Heart right ventricle (tissue), 16 donors: ENCODE data around the gene CEP55. TPM values are rescaled to one million over a fixed set of nuclear protein-coding genes. Genes with fewer than 3 reads are reported as not detected.
"Not testable (repeated sequence)": the region's sequence is repeated elsewhere in the genome, so short reads cannot be mapped to it uniquely, and the experiment has no call there.

Source experiments
- ATAC-seq, 8 donors: fragments of 200-7000 bp; cut with Tn5 transposase; one replicate each; pipeline ENCODE4 v1.9.1; 2020; ENCODE audit warnings: mild to moderate bottlenecking in 8 of 8, moderate library complexity in 8 of 8, moderate number of reproducible peaks in 1 of 8
- DNase-seq, 2 donors: peaks; one replicate each; pipeline ENCODE4 v3.0.0-alpha.2; 2020
- H3K27ac ChIP-seq, 10 donors: fragments of 200-600 bp; sonication (generic) in 2 of 10; one replicate each; pipeline versions ENCODE4 v1.5.0 to v1.8.0; 2020 to 2022; ENCODE audit warnings: mild to moderate bottlenecking in 3 of 10
- H3K27me3 ChIP-seq, 7 donors: fragments of 200-600 bp; one replicate each; pipeline ENCODE4 v1.8.0; 2021 to 2022; ENCODE audit warnings: mild to moderate bottlenecking in 2 of 7
- H3K36me3 ChIP-seq, 9 donors: fragments of 200-600 bp; sonication (generic) in 1 of 9; one replicate each; pipeline versions ENCODE4 v1.5.0 to v1.8.0; 2020 to 2022; ENCODE audit warnings: mild to moderate bottlenecking in 2 of 9
- H3K4me1 ChIP-seq, 9 donors: fragments of 200-600 bp; sonication (generic) in 1 of 9; one replicate each; pipeline versions ENCODE4 v1.5.0 to v1.8.0; 2020 to 2022; ENCODE audit warnings: mild to moderate bottlenecking in 4 of 9
- H3K4me3 ChIP-seq, 10 donors: fragments of 200-600 bp; sonication (generic) in 2 of 10; one replicate each; pipeline versions ENCODE4 v1.5.0 to v1.8.0; 2020 to 2022; ENCODE audit warnings: mild to moderate bottlenecking in 7 of 10, moderate library complexity in 2 of 10
- H3K9me3 ChIP-seq, 11 donors: fragments of 200-600 bp in 10 of 11; sonication (generic) in 2 of 11; one replicate each; pipeline versions ENCODE4 v1.5.0 to v1.8.0; 2013 to 2022; ENCODE audit warnings: mild to moderate bottlenecking in 2 of 11, control low read depth in 1 of 11, moderate library complexity in 1 of 11
- CTCF ChIP-seq, 9 donors: fragments of 200-600 bp; sonication (generic) in 2 of 9; IDR thresholded peaks; one replicate each; pipeline versions ENCODE4 v1.5.0 to v1.8.0; 2021 to 2022; ENCODE audit warnings: antibody characterized with exemption in 9 of 9, mild to moderate bottlenecking in 5 of 9, moderate library complexity in 1 of 9
- WGBS, 2 donors: extraction: QIAGEN DNeasy Blood & Tissue Kit; methylation state at CpG; one replicate each; pipeline ENCODE4 v1.1.7; 2013; ENCODE audit warnings: inconsistent platforms in 1 of 2; 5-methylcytosine and 5-hydroxymethylcytosine counted together
- intact Hi-C, 10 donors: fragments of 100-400 bp; cut with DNase I; formaldehyde crosslinking; loops; one replicate each; pipeline versions ENCODE4 v1.11.1 to v1.14.2; 2022
- polyA plus RNA-seq, 2 donors: library from polyadenylated mRNA; stranded (reverse); fragments of 200-250 nt; gene quantifications; one replicate each; pipeline ENCODE4 v1.2.3, GENCODE V29; 2013
- total RNA-seq, 10 donors: library from RNA; stranded (reverse); fragmentation: NEBNext Ultra II Directional in 3 of 10; extraction: Animal tissue kit (Norgen Biotek cat#: 25700) in 3 of 10; gene quantifications; one replicate each; pipeline versions ENCODE4 v1.2.1 to v1.2.4, GENCODE V29; 2021 to 2023
- donor health status: Arrhythmogenic right ventricular cardiomyopathy.
- donor health status: ischemic (EF 13 %, LVEDD 7.1; RV severe dilation, severe dysfunction).
- donor health status: healthy with polysubstance abuse.
- donor health status: DM: no; HTN: yes; CAD: no.
- donor health status: DM: no; HTN: no; CAD: no.
- donor health status: ischemic (EF 25% LVEDD 6.9; RV normal size, moderate dysfunction).
- donor health status: ischemic (EF 25% LVEDD 5.7; RV mildly dilated, moderate dysfunction).
- donor health status: healthy.
- donor health status: DM: yes; HTN: yes; CAD: no.
- donor health status: Ischemic cardiomyopathy.
- donor health status: ischemic (EF 35%, LVEDD 5.7; RV mildly dilated, moderate dysfunction).
- donor health status: nonischemic (EF 11% LVEDD 7.7; RV severe dilation, severe dysfunction).
- donor health status: DM: yes; HTN: yes; CAD: no.
- donor health status: PGD.
- donor health status: ischemic (EF 29% LVEDD 5.4; RV normal size, mild dysfunction).
- donor health status: nonischemic (EF 23%, LVEDD 6.1; RV moderate dilation, normal function).

The CEP55 gene
- total and polyA plus RNA-seq, 12 donors: 0.13 to 4.4 (median 0.22) TPM; not detected in 3

GRCh38 chr10:93515071-93516005, 18.9 kb downstream of the CEP55 start:
- peaks cover 0 to 25% (median 0%) of the 10 kb centered on the region in 9 donors for H3K36me3 ChIP-seq
- no peak for TF ChIP-seq CTCF (IDR thresholded peaks at IDR 0.05)
- H3K27me3 ChIP-seq: no peaks in the 10 kb centered on the region
- no peak overlapping the region for H3K4me3 ChIP-seq
- 54 to 65% methylated on average over 8 of the region's 8 CpGs for WGBS, 2 donors
- H3K4me1 ChIP-seq: peaks cover 0 to 34% (median 7%) of the 10 kb centered on the region in 9 donors
- intact Hi-C loops: no loop called here
- peak in 7 of 8 donors; percentile 38 to 70 (median 54) for ATAC-seq
- peak overlapping the region in 9 of 10 donors; percentile 2 to 82 (median 52) for H3K27ac ChIP-seq
- no peaks in the 10 kb centered on the region for H3K9me3 ChIP-seq
- no peak for DNase-seq

GRCh38 chr10:93516006-93516380, 19.6 kb downstream of the CEP55 start:
- ATAC-seq (peak in 2 of 8 donors; percentile 19 to 45), DNase-seq (no peak)
- Histone ChIP-seq H3K4me3 (no peak overlapping the region), H3K27me3 (no peaks in the 10 kb centered on the region), H3K36me3 (peaks cover 0 to 31% (median 0%) of the 10 kb centered on the region in 9 donors), H3K9me3 (no peaks in the 10 kb centered on the region), H3K4me1 (peaks cover 0 to 34% (median 7%) of the 10 kb centered on the region in 9 donors), H3K27ac (peak overlapping the region in 4 of 10 donors; percentile 52 to 82 (median 60))
- intact Hi-C loops: no loop called here
- WGBS, 2 donors: 88 to 94% methylated on average over 1 of the region's 1 CpG
- TF ChIP-seq CTCF (IDR thresholded peaks at IDR 0.05): no peak

GRCh38 chr10:93518531-93518930, 22.1 kb downstream of the CEP55 start:
- no peaks in the 10 kb centered on the region for H3K27me3 ChIP-seq
- ATAC-seq (no peak), DNase-seq (no peak)
- H3K36me3 ChIP-seq: peaks cover 0 to 39% (median 0%) of the 10 kb centered on the region in 9 donors
- H3K27ac ChIP-seq: no peak overlapping the region
- intact Hi-C loops: no loop called here
- 96 to 98% methylated on average over 4 of the region's 4 CpGs for WGBS, 2 donors
- peaks cover 0 to 34% (median 7%) of the 10 kb centered on the region in 9 donors for H3K4me1 ChIP-seq
- H3K4me3 ChIP-seq: no peak overlapping the region
- TF ChIP-seq CTCF (IDR thresholded peaks at IDR 0.05): no peak
- H3K9me3 ChIP-seq: no peaks in the 10 kb centered on the region

- intact Hi-C loops: no loop called here
- no peak overlapping the region for H3K27ac ChIP-seq
- no peaks in the 10 kb centered on the region for H3K4me1 ChIP-seq
- no peak for DNase-seq
- ATAC-seq: no peak
- 83 to 86% methylated on average over 5 of the region's 5 CpGs for WGBS, 2 donors
- H3K4me3 ChIP-seq: no peak overlapping the region
- H3K27me3 ChIP-seq: peaks cover 0 to 7% (median 3%) of the 10 kb centered on the region in 7 donors
- H3K9me3 ChIP-seq: no peaks in the 10 kb centered on the region
- no peak for TF ChIP-seq CTCF (IDR thresholded peaks at IDR 0.05)
- H3K36me3 ChIP-seq: no peaks in the 10 kb centered on the region
These were observed 38.9 kb downstream of the CEP55 start for GRCh38 chr10:93535293-93535692.

GRCh38 chr10:93540871-93541270, 44.5 kb downstream of the CEP55 start:
- DNase-seq, ATAC-seq, H3K4me3 ChIP-seq, H3K27me3 ChIP-seq, H3K36me3 ChIP-seq, H3K27ac ChIP-seq, intact Hi-C loops, H3K9me3 ChIP-seq: not testable (repeated sequence)
- WGBS, 2 donors: 99% methylated on average over 4 of the region's 4 CpGs
- H3K4me1 ChIP-seq: peaks cover 0 to 14% (median 8%) of the 10 kb centered on the region in 9 donors
